H1 (cell line): ENCODE measurements around the gene BCL3. TPM values are rescaled to one million over a fixed set of nuclear protein-coding genes. Genes with fewer than 3 reads are reported as not detected.

Experiments used
- CTCF ChIA-PET: fragments of 300-600 bp; sonication (Branson Sonifier 250); formaldehyde crosslinking; loops from one replicate; lab custom pipeline; 2021; ENCODE audit not compliant: partially characterized antibody; lab: Charles Lee
- POLR2A ChIA-PET: fragments of 300-600 bp; sonication (Branson Sonifier 250); formaldehyde crosslinking; loops from one replicate; lab custom pipeline; 2021; ENCODE audit warnings: inconsistent platforms; ENCODE audit not compliant: partially characterized antibody; lab: Charles Lee
- DNase-seq, 2 experiments: peaks; one replicate each; pipeline versions ENCODE4 v3.0.0 to v3.0.0-alpha.2; 2010 to 2022; ENCODE audit warnings: low spot score in 2 of 2, low read depth in 1 of 2, mixed read lengths in 1 of 2
- FAIRE-seq: peaks from 2 replicates; lab custom pipeline; 2011; peaks lifted over from hg19 to GRCh38; lab: Jason Lieb, UNC
- H2AFZ ChIP-seq: 2 replicates; pipeline ENCODE4 v1.8.1; 2012; ENCODE audit warnings: low read length, inconsistent platforms
- H2AK5ac ChIP-seq: 2 replicates; pipeline ENCODE4 v1.6.1; 2013; ENCODE audit warnings: low read depth, low read length
- H2BK120ac ChIP-seq: replicated peaks from 2 replicates; pipeline ENCODE3; 2013; ENCODE audit warnings: low read depth, low read length, inconsistent platforms
- H2BK12ac ChIP-seq: 2 replicates; pipeline ENCODE4 v1.6.1; 2013; ENCODE audit warnings: low read depth, low read length
- H2BK15ac ChIP-seq: 2 replicates; pipeline ENCODE4 v1.6.1; 2013; ENCODE audit warnings: low read length
- H2BK20ac ChIP-seq: 2 replicates; pipeline ENCODE4 v1.6.1; 2013; ENCODE audit warnings: low read length
- H2BK5ac ChIP-seq: 2 replicates; pipeline ENCODE4 v1.6.1; 2013; ENCODE audit warnings: low read depth, low read length
- H3K14ac ChIP-seq: 2 replicates; pipeline ENCODE4 v1.6.1; 2013; ENCODE audit warnings: inconsistent platforms; ENCODE audit not compliant: insufficient read length
- H3K18ac ChIP-seq: 2 replicates; pipeline ENCODE4 v1.6.1; 2013; ENCODE audit warnings: low read length; ENCODE audit errors: extremely low read depth
- H3K23ac ChIP-seq: 2 replicates; pipeline ENCODE4 v1.6.1; 2013; ENCODE audit warnings: inconsistent platforms; ENCODE audit not compliant: insufficient read length
- H3K23me2 ChIP-seq: 2 replicates; pipeline ENCODE4 v1.6.1; 2013; ENCODE audit warnings: low read depth, low read length
- H3K27ac ChIP-seq: 2 replicates; pipeline ENCODE4 v1.6.1; 2011; ENCODE audit warnings: low read depth, low read length, inconsistent platforms
- H3K27me3 ChIP-seq, 4 experiments: replicated peaks in 1 of 4; 1 replicate in 1 of 4; 2 replicates in 3 of 4; pipeline versions ENCODE4 v1.6.1 to v1.8.1; 2011 to 2013; ENCODE audit warnings: low read length in 3 of 4, mild to moderate bottlenecking in 3 of 4, inconsistent platforms in 2 of 4, mixed read lengths in 2 of 4, moderate library complexity in 1 of 4; ENCODE audit not compliant: control insufficient read depth in 3 of 4, insufficient read depth in 3 of 4; ENCODE audit errors: extremely low read depth in 1 of 4
- H3K36me3 ChIP-seq, 4 experiments: 2 replicates each; pipeline versions ENCODE4 v1.6.1 to v1.8.1; 2011 to 2013; ENCODE audit warnings: mild to moderate bottlenecking in 4 of 4, low read length in 3 of 4, moderate library complexity in 2 of 4, control low read depth in 1 of 4, inconsistent platforms in 1 of 4; ENCODE audit not compliant: insufficient read depth in 4 of 4, control insufficient read depth in 2 of 4
- H3K4ac ChIP-seq: replicated peaks from 2 replicates; pipeline ENCODE3; 2013; ENCODE audit warnings: low read length, low read depth, mixed read lengths, inconsistent platforms; ENCODE audit not compliant: insufficient read length
- H3K4me1 ChIP-seq, 4 experiments: replicated peaks in 1 of 4; 1 replicate in 1 of 4; 2 replicates in 3 of 4; pipeline versions ENCODE4 v1.6.1 to v1.8.1; 2011 to 2013; ENCODE audit warnings: low read length in 3 of 4, inconsistent platforms in 2 of 4, mixed read lengths in 1 of 4; ENCODE audit not compliant: insufficient read depth in 4 of 4, control insufficient read depth in 3 of 4
- H3K4me2 ChIP-seq, 2 experiments: 2 replicates each; pipeline versions ENCODE4 v1.6.1 to v1.8.1; 2011 to 2013; ENCODE audit warnings: low read depth in 2 of 2, low read length in 2 of 2, control low read depth in 1 of 2, inconsistent platforms in 1 of 2, mild to moderate bottlenecking in 1 of 2; ENCODE audit not compliant: insufficient read depth in 1 of 2
- H3K4me3 ChIP-seq, 4 experiments: fragments of 200-600, 300-600 bp in 1 of 4; sonication (generic), shearing (Covaris generic), sonication (Bioruptor Twin) in 1 of 4; 2 replicates each; pipeline versions ENCODE4 v1.5.1 to v1.8.1; 2011 to 2016; ENCODE audit warnings: low read length in 4 of 4, low read depth in 3 of 4, control low read depth in 2 of 4, inconsistent platforms in 2 of 4, mild to moderate bottlenecking in 2 of 4, mixed read lengths in 1 of 4, moderate library complexity in 1 of 4; ENCODE audit not compliant: insufficient read depth in 2 of 4; ENCODE audit errors: extremely low read depth in 1 of 4
- H3K56ac ChIP-seq: replicated peaks from 2 replicates; pipeline ENCODE3; 2013; ENCODE audit warnings: low read depth, mild to moderate bottlenecking, mixed read lengths, low read length, inconsistent platforms; ENCODE audit not compliant: insufficient read length
- H3K79me1 ChIP-seq: 2 replicates; pipeline ENCODE4 v1.6.1; 2013; ENCODE audit warnings: low read depth, low read length, control low read depth
- H3K79me2 ChIP-seq, 2 experiments: 2 replicates each; pipeline versions ENCODE4 v1.6.1 to v1.8.1; 2012 to 2013; ENCODE audit warnings: low read length in 2 of 2, mild to moderate bottlenecking in 2 of 2, inconsistent platforms in 1 of 2; ENCODE audit not compliant: insufficient read depth in 2 of 2, control insufficient read depth in 1 of 2
- H3K9ac ChIP-seq, 4 experiments: replicated peaks in 1 of 4; 1 replicate in 1 of 4; 2 replicates in 3 of 4; pipeline versions ENCODE4 v1.6.1 to v1.8.1; 2011 to 2013; ENCODE audit warnings: low read depth in 3 of 4, low read length in 3 of 4, control low read depth in 2 of 4, mild to moderate bottlenecking in 2 of 4, moderate library complexity in 2 of 4, inconsistent platforms in 1 of 4; ENCODE audit errors: extremely low read depth in 1 of 4
- H3K9me3 ChIP-seq, 2 experiments: 2 replicates each; pipeline versions ENCODE4 v1.6.1 to v1.8.1; 2012 to 2013; ENCODE audit warnings: mild to moderate bottlenecking in 2 of 2, moderate library complexity in 2 of 2, control low read depth in 1 of 2, inconsistent platforms in 1 of 2, low read depth in 1 of 2, low read length in 1 of 2, mixed read lengths in 1 of 2; ENCODE audit not compliant: insufficient read depth in 2 of 2
- H4K20me1 ChIP-seq, 2 experiments: replicated peaks in 1 of 2; 2 replicates each; pipeline versions ENCODE3 to v1.8.1; 2011 to 2013; ENCODE audit warnings: inconsistent platforms in 2 of 2, low read length in 2 of 2, mild to moderate bottlenecking in 1 of 2; ENCODE audit not compliant: insufficient read depth in 2 of 2, control insufficient read depth in 1 of 2
- H4K5ac ChIP-seq: 2 replicates; pipeline ENCODE4 v1.6.1; 2013; ENCODE audit warnings: low read length, low read depth, mixed read lengths, inconsistent platforms; ENCODE audit not compliant: insufficient read length
- H4K8ac ChIP-seq: 2 replicates; pipeline ENCODE4 v1.8.0; 2013; ENCODE audit warnings: mild to moderate bottlenecking, moderate library complexity, low read length, inconsistent platforms; ENCODE audit not compliant: insufficient read depth; ENCODE audit errors: extremely low read depth
- H4K91ac ChIP-seq: replicated peaks from 2 replicates; pipeline ENCODE3; 2013; ENCODE audit warnings: low read length, mixed read lengths, inconsistent platforms; ENCODE audit not compliant: insufficient read length
- ASH2L ChIP-seq: fragments of 200-600, 300-600 bp; sonication (generic); IDR thresholded peaks from one replicate; pipeline ENCODE4 v1.7.1; 2017; ENCODE audit warnings: low read length
- CBX5 ChIP-seq: fragments of 300-800, 300-1000 bp; sonication (generic); IDR thresholded peaks from 2 replicates; pipeline ENCODE4 v1.7.1; 2016; ENCODE audit warnings: antibody characterized with exemption, low read length, low read depth
- CEBPB ChIP-seq: IDR thresholded peaks from 2 replicates; pipeline ENCODE4 v1.6.1; 2012; ENCODE audit warnings: low read depth, low read length
- EP300 ChIP-seq, 2 experiments: IDR thresholded peaks; 1 replicate in 1 of 2; 2 replicates in 1 of 2; pipeline ENCODE4 v1.6.1; 2011 to 2012; ENCODE audit warnings: low read depth in 2 of 2, low read length in 2 of 2, mild to moderate bottlenecking in 2 of 2, borderline replicate concordance in 1 of 2, inconsistent platforms in 1 of 2, moderate library complexity in 1 of 2
- GTF2F1 ChIP-seq: IDR thresholded peaks from 2 replicates; pipeline ENCODE4 v1.6.1; 2012; ENCODE audit warnings: low read depth, low read length, improper control_type of control experiment, borderline replicate concordance
- NANOG ChIP-seq: IDR thresholded peaks from 2 replicates; pipeline ENCODE4 v1.6.1; 2011; ENCODE audit warnings: low read length, low read depth, mild to moderate bottlenecking, inconsistent platforms; ENCODE audit not compliant: insufficient read depth, poor library complexity, severe bottlenecking
- POLR2AphosphoS5 ChIP-seq: IDR thresholded peaks from 2 replicates; pipeline ENCODE4 v1.6.1; 2011; ENCODE audit warnings: low read depth, low read length
- RNF2 ChIP-seq: fragments of 200-900, 300-1000 bp; sonication (generic); IDR thresholded peaks from 2 replicates; pipeline ENCODE4 v1.7.1; 2016; ENCODE audit warnings: borderline replicate concordance, low read depth, mild to moderate bottlenecking, antibody characterized with exemption, low read length; ENCODE audit not compliant: poor library complexity, severe bottlenecking; ENCODE audit errors: missing control alignments
- RXRA ChIP-seq: IDR thresholded peaks from 2 replicates; pipeline ENCODE4 v1.6.1; 2011; ENCODE audit warnings: low read depth, mild to moderate bottlenecking, low read length, moderate library complexity; ENCODE audit not compliant: insufficient read depth
- SIX5 ChIP-seq: IDR thresholded peaks from 2 replicates; pipeline ENCODE4 v1.6.1; 2011; ENCODE audit warnings: mild to moderate bottlenecking, low read depth, low read length
- WGBS, 2 experiments: shearing (Covaris generic) in 1 of 2; methylation state at CpG; one replicate each; pipeline versions ENCODE4 v1.1.6 to v1.1.7; 2013 to 2015; ENCODE audit warnings: low lambda C conversion rate in 2 of 2, mixed read lengths in 2 of 2, inconsistent platforms in 1 of 2, low coverage in 1 of 2, missing lambda C conversion rate in 1 of 2; ENCODE audit not compliant: insufficient replicate concordance in 2 of 2, insufficient coverage in 1 of 2, insufficient read length in 1 of 2; ENCODE audit errors: extremely low coverage in 1 of 2, missing lambda C conversion rate in 1 of 2; 5-methylcytosine and 5-hydroxymethylcytosine counted together
- polyA plus RNA-seq, 7 experiments: library from polyadenylated mRNA; depleted of rRNA in 3 of 7; stranded (reverse) in 5 of 7; unstranded in 2 of 7; fragments of >200 nt in 5 of 7; fragments of 200-250 nt in 2 of 7; gene quantifications; 1 replicate in 5 of 7; 2 replicates in 1 of 7; 4 replicates in 1 of 7; pipeline versions ENCODE4 v1.2.1 to v1.2.3, GENCODE V29; 2011 to 2013; ENCODE audit warnings: missing spikeins in 2 of 7, mixed read lengths in 2 of 7
- total RNA-seq: library from RNA; stranded (reverse); fragmentation: NEBNext Ultra II Directional; extraction: Animal tissue kit (Norgen Biotek cat#: 25700); gene quantifications from 2 replicates; pipeline ENCODE4 v1.2.1, GENCODE V29; 2021
- TF ChIP-seq, protein P1 (sequence below): IDR thresholded peaks from 2 replicates; pipeline ENCODE4 v1.6.1; 2012; ENCODE audit warnings: inconsistent platforms

The BCL3 gene
- total and polyA plus RNA-seq, 2 of the 8 experiments (the other 6 are each of a cell fraction or from before 2014, with no cell fraction given) = 0.88 to 2.4 TPM

GRCh38 chr19:44788971-44789370, 40.5 kb downstream of the BCL3 start:
- 86% methylated on average over 6 of the region's 6 CpGs; no CpG with 5 or more reads in 1 of the 2 experiments for WGBS, 2 experiments
- Histone ChIP-seq H2BK5ac (no peak overlapping the region), H3K56ac (no peak overlapping the region), H3K27ac (no peak overlapping the region), H4K5ac (no peak overlapping the region), H2BK20ac (no peak overlapping the region), H3K9me3 (no peaks in the 10 kb centered on the region), H3K23ac (no peak overlapping the region), H3K4me3 (no peak overlapping the region), H4K20me1 (no peaks in the 10 kb centered on the region), H4K8ac (no peak overlapping the region), H3K36me3 (peaks cover 2 to 24% (median 13%) of the 10 kb centered on the region in 4 experiments), H3K27me3 (no peaks in the 10 kb centered on the region), H4K91ac (no peak overlapping the region), H2BK12ac (no peak overlapping the region), H2AFZ (no peak overlapping the region), H2BK120ac (no peak overlapping the region), H3K18ac (no peak overlapping the region), H3K79me1 (no peaks in the 10 kb centered on the region), H3K4ac (no peak overlapping the region), H3K79me2 (no peaks in the 10 kb centered on the region), H2AK5ac (no peak overlapping the region), H3K4me1 (no peaks in the 10 kb centered on the region; a peak in 1 of 7 replicates), H3K23me2 (no peaks in the 10 kb centered on the region), H3K14ac (no peak overlapping the region), H3K9ac (no peak overlapping the region), H2BK15ac (no peak overlapping the region), H3K4me2 (no peak overlapping the region)
- ChIA-PET POLR2A (interaction anchor here (1.3 to 4.9 kb wide), 3 partner anchors 11 to 59 kb away, joined by 3 to 30 read pairs (median 3); partner anchors contain the start of genes BCAM and CBLC), CTCF (interaction anchor here (0.9 to 2.6 kb wide), 4 partner anchors 9 to 100 kb away, joined by 3 to 9 read pairs (median 6); no protein-coding TSS in a partner anchor)
- FAIRE-seq (no peak), DNase-seq (no peak)
- TF ChIP-seq CBX5 (no peak), EP300 (IDR thresholded peaks at IDR 0.05; ENCODE audit: borderline replicate concordance in 1 of 2, low read depth in 2 of 2, low read length in 2 of 2) (no peak), GTF2F1 (no peak), CEBPB (no peak), POLR2AphosphoS5 (no peak), RXRA (no peak), RNF2 (no peak), ASH2L (no peak), SIX5 (no peak), NANOG (no peak)
- TF ChIP-seq, protein P1, sequence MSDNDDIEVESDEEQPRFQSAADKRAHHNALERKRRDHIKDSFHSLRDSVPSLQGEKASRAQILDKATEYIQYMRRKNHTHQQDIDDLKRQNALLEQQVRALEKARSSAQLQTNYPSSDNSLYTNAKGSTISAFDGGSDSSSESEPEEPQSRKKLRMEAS = no peak
